GM23248 (cell line): ENCODE measurements around the gene TFCP2L1. TPM values are rescaled to one million over a fixed set of nuclear protein-coding genes. Genes with fewer than 3 reads are reported as not detected.

Experiments
- DNase-seq: peaks from one replicate; pipeline ENCODE4 v3.0.0-alpha.2; 2015
- H2AFZ ChIP-seq: fragments of 200-600 bp; sonication (generic); 2 replicates; pipeline ENCODE4 v1.6.1; 2016; ENCODE audit warnings: antibody characterized with exemption
- H3F3A ChIP-seq: fragments of 200-600 bp; sonication (generic); 2 replicates; pipeline ENCODE4 v1.6.1; 2016; ENCODE audit warnings: mild to moderate bottlenecking, antibody characterized with exemption, mixed run types; ENCODE audit not compliant: insufficient read depth
- H3K27ac ChIP-seq: fragments of 200-600 bp; sonication (generic); 2 replicates; pipeline ENCODE4 v1.5.1; 2016; ENCODE audit warnings: mild to moderate bottlenecking
- H3K27me3 ChIP-seq: fragments of 200-600 bp; sonication (generic); replicated peaks from 2 replicates; pipeline ENCODE4 v1.6.1; 2016; ENCODE audit warnings: mild to moderate bottlenecking; ENCODE audit not compliant: insufficient read depth
- H3K36me3 ChIP-seq: fragments of 200-600 bp; sonication (generic); 2 replicates; pipeline ENCODE4 v1.6.1; 2016; ENCODE audit warnings: low read depth, mild to moderate bottlenecking
- H3K4me1 ChIP-seq: fragments of 200-600 bp; sonication (generic); 2 replicates; pipeline ENCODE4 v1.6.1; 2016; ENCODE audit warnings: mild to moderate bottlenecking; ENCODE audit not compliant: insufficient read depth
- H3K4me2 ChIP-seq: fragments of 200-600 bp; sonication (generic); one replicate; pipeline ENCODE4 v1.6.1; 2016; ENCODE audit warnings: mild to moderate bottlenecking; ENCODE audit not compliant: unreplicated experiment
- H3K4me3 ChIP-seq: fragments of 200-600 bp; sonication (generic); 2 replicates; pipeline ENCODE4 v1.5.1; 2016; ENCODE audit warnings: mild to moderate bottlenecking
- H3K79me2 ChIP-seq: fragments of 200-600 bp; sonication (generic); 2 replicates; pipeline ENCODE4 v1.6.1; 2016; ENCODE audit warnings: mild to moderate bottlenecking; ENCODE audit not compliant: insufficient read depth
- H3K9ac ChIP-seq: fragments of 200-600 bp; sonication (generic); 2 replicates; pipeline ENCODE4 v1.6.1; 2016; ENCODE audit warnings: mild to moderate bottlenecking
- H3K9me2 ChIP-seq: fragments of 200-600 bp; sonication (generic); 2 replicates; pipeline ENCODE4 v1.6.1; 2016; ENCODE audit warnings: mixed run types, mild to moderate bottlenecking, moderate library complexity; ENCODE audit not compliant: insufficient read depth
- H3K9me3 ChIP-seq: fragments of 200-600 bp; sonication (generic); one replicate; pipeline ENCODE4 v1.6.1; 2017; ENCODE audit warnings: low read depth
- H4K20me1 ChIP-seq: fragments of 200-600 bp; sonication (generic); 2 replicates; pipeline ENCODE4 v1.6.0; 2016; ENCODE audit not compliant: insufficient read depth
- EZH2 ChIP-seq: fragments of 200-600 bp; sonication (generic); IDR thresholded peaks from 2 replicates; pipeline ENCODE4 v1.6.1; 2018; ENCODE audit warnings: antibody characterized with exemption, mild to moderate bottlenecking; ENCODE audit not compliant: insufficient read depth, poor library complexity, severe bottlenecking
- EZH2phosphoT487 ChIP-seq: fragments of 200-600 bp; sonication (generic); IDR thresholded peaks from 2 replicates; pipeline ENCODE4 v1.6.1; 2018; ENCODE audit warnings: antibody characterized with exemption, moderate library complexity, mild to moderate bottlenecking, low read depth; ENCODE audit not compliant: insufficient read depth
- WGBS, 2 experiments: methylation state at CpG; one replicate each; pipeline ENCODE4 v1.1.6; 2015 to 2017; ENCODE audit warnings: low lambda C conversion rate in 2 of 2, low coverage in 1 of 2; ENCODE audit errors: missing lambda C conversion rate in 2 of 2; 5-methylcytosine and 5-hydroxymethylcytosine counted together
- in situ Hi-C: fragments of 300-500 bp; cut with MboI; formaldehyde crosslinking; loops from 2 replicates; pipeline ENCODE4 v1.15.0; 2020
- polyA plus RNA-seq: library from polyadenylated mRNA; unstranded; fragments of >200 nt; fragmentation: Nextera tagmentation; extraction: Ambion mirVana; gene quantifications from 2 replicates; pipeline ENCODE4 v1.2.1, GENCODE V29; 2016
- total RNA-seq: library from RNA; depleted of rRNA; stranded (reverse); fragments of >200 nt; shearing (Covaris generic); gene quantifications from 2 replicates; pipeline ENCODE4 v1.2.3, GENCODE V29; 2014

Gene TFCP2L1
- total and polyA plus RNA-seq, 2 experiments from 2014 or later = not detected

DNA sequence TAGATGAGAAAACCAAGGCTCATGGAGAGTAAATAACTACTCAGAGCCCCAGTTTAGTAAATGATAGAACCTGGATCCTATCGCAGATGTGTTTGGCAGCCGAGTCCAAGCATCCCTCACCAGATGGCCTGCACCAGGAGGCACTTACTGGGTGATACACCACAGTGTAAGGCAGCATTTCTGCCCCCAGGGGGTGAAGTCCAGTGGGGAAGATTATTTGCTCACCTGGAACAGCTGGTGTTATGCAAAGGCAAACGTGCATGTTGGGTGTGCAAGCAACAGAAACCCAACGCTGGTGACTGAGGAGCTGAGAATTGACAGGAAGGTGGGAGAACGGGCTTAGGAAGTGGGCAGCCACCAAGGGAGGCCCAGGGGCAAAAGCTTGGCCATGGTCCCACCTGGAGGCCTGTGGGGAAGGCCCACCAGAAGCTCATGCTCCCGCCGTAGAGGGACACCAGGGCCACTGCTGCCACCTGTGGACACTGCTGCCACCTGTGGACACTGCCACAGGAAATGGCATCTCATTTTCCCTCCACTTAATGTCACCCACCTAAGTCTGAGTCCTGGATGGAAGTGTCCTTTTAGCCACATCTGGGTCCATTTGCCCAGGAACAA is 100.6 kb downstream of the TFCP2L1 start:
- H3K27me3 ChIP-seq = 0 out of 2 replicates have a peak, but pooled peaks cover 18% of the 10 kb centered on the region
- no peak overlapping the region for H3K4me2 ChIP-seq
- H3K9me2 ChIP-seq = no peaks in the 10 kb centered on the region
- in situ Hi-C loops = no loop called here
- no peak for DNase-seq
- WGBS, 2 experiments = 65 to 67% methylated on average over 7 of the region's 7 CpGs
- no peak overlapping the region for H3K27ac ChIP-seq
- no peaks in the 10 kb centered on the region for H3K36me3 ChIP-seq
- no peaks in the 10 kb centered on the region for H3K79me2 ChIP-seq
- no peaks in the 10 kb centered on the region for H3F3A ChIP-seq
- H3K9me3 ChIP-seq = no peaks in the 10 kb centered on the region
- no peak overlapping the region for H3K9ac ChIP-seq
- TF ChIP-seq EZH2 (no peak), EZH2phosphoT487 (no peak)
- no peaks in the 10 kb centered on the region for H4K20me1 ChIP-seq
- no peak overlapping the region for H3K4me3 ChIP-seq
- H3K4me1 ChIP-seq = no peaks in the 10 kb centered on the region
- H2AFZ ChIP-seq = no peak overlapping the region

DNA sequence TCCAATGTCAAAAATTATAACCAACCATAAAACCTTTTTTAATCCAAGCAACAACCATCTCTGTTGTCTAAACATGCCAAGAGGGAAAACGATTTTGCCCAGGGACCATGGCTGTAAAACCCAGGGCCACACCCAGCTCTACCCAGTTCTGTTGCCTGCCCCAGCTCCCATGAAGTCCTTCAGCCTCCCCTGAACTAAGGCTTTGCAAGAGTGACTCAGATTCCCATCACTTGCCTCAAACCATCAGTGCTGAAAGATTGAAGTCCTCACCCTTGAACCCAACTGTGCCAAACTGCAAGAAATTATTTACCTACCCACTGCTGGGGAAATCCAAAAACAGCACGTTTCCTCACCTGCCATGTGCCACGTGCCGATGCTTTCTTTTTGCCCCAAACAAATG is 102.5 kb downstream of the TFCP2L1 start:
- no peak overlapping the region for H3K27ac ChIP-seq
- no peak for DNase-seq
- H3K9me3 ChIP-seq = no peaks in the 10 kb centered on the region
- WGBS, 2 experiments = 36 to 45% methylated on average over 4 of the region's 4 CpGs
- in situ Hi-C loops = no loop called here
- peaks cover 22% of the 10 kb centered on the region; the same call in 1 of the 2 replicates for H3K27me3 ChIP-seq
- H3K4me2 ChIP-seq = no peak overlapping the region
- H3K9me2 ChIP-seq = no peaks in the 10 kb centered on the region
- H3K4me1 ChIP-seq = no peaks in the 10 kb centered on the region
- no peaks in the 10 kb centered on the region for H3K36me3 ChIP-seq
- H3K9ac ChIP-seq = no peak overlapping the region
- no peak overlapping the region for H2AFZ ChIP-seq
- H3K4me3 ChIP-seq = no peak overlapping the region
- no peaks in the 10 kb centered on the region for H3K79me2 ChIP-seq
- no peak for TF ChIP-seq EZH2
- no peak for TF ChIP-seq EZH2phosphoT487
- no peaks in the 10 kb centered on the region for H3F3A ChIP-seq
- no peaks in the 10 kb centered on the region for H4K20me1 ChIP-seq

DNA sequence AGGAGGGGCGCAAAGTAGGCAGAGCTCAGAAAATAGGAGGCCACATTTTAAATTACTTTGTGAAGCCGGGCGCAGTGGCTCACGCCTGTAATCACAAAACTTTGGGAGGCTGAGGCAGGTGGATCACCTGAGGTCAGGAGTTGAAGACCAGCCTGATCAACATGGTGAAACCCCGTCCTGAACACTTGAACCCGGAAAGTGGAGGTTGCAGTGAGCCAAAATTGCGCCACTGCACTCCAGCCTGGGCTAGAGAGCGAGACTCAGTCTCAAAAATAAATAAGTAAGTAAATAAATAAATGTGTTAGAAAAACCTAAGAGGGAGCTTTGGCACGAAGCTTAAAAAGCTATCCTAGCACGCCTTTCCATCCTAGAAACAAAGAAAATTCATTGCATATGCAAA is 105.5 kb downstream of the TFCP2L1 start:
- no peaks in the 10 kb centered on the region for H3K36me3 ChIP-seq
- WGBS, 2 experiments = 58 to 70% methylated on average over 10 of the region's 10 CpGs
- in situ Hi-C loops = no loop called here

DNA sequence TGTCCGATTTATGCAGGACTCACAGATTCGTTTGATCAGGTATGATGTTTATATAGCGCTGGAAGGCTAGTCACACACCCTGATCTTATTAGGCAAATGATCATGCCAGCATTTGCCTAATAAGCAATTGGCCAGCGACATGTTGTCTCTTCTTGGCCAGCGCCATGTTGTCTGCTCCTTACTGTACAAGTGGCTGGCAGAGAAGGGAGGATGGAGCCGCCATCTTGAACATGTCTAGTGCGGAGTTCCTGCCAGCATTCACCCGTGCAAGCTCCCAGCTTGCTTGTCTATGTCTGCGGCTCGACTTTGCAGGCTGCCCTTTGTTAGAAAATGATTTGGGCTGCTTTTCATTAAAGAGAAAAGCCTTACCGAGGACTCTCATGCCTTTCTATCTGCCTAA is 106.3 kb downstream of the TFCP2L1 start:
- Histone ChIP-seq H3K9ac (no peak overlapping the region), H3K4me2 (no peak overlapping the region), H3K27me3 (peaks cover 49% of the 10 kb centered on the region), H3K4me1 (no peaks in the 10 kb centered on the region), H3K9me3 (no peaks in the 10 kb centered on the region), H4K20me1 (no peaks in the 10 kb centered on the region), H3F3A (no peaks in the 10 kb centered on the region), H3K36me3 (no peaks in the 10 kb centered on the region), H2AFZ (no peak overlapping the region), H3K4me3 (no peak overlapping the region), H3K9me2 (no peaks in the 10 kb centered on the region), H3K79me2 (no peaks in the 10 kb centered on the region), H3K27ac (no peak overlapping the region)
- TF ChIP-seq EZH2 (no peak), EZH2phosphoT487 (no peak)
- DNase-seq = no peak
- 65 to 66% methylated on average over 11 of the region's 11 CpGs for WGBS, 2 experiments
- in situ Hi-C loops = no loop called here

More for the DNA sequence above, 105.5 kb downstream of the TFCP2L1 start:
- Histone ChIP-seq H3K79me2 (no peaks in the 10 kb centered on the region), H3F3A (no peaks in the 10 kb centered on the region), H4K20me1 (no peaks in the 10 kb centered on the region), H3K9ac (no peak overlapping the region), H3K4me2 (no peak overlapping the region), H3K4me3 (no peak overlapping the region), H3K27me3 (peaks cover 49% of the 10 kb centered on the region), H3K9me3 (no peaks in the 10 kb centered on the region), H3K9me2 (no peaks in the 10 kb centered on the region), H3K4me1 (no peaks in the 10 kb centered on the region), H3K27ac (no peak overlapping the region), H2AFZ (no peak overlapping the region)
- TF ChIP-seq EZH2phosphoT487 = no peak
- no peak for TF ChIP-seq EZH2
- no peak for DNase-seq
